Measurements from ENCODE around the gene INO80E.

DNA sequence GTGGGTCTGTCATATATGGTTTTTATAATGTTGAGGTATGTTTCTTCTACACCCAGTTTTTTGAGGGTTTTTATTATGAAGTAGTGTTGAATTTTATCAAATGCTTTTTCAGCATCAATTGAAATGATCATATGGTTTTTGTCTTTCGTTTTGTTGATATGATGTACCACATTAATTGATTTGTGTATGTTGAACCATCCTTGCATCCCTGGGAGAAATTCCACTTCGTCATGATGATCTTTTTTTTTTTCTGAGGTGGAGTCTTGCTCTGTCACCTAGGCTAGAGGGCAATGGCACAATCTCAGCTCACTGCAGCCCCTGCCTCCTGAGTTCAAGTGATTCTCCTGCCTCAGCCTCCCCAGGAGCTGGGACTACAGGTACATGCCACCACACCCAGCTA lies 48.1 kb upstream of the INO80E start:
- TF ChIP-seq, protein P1, sequence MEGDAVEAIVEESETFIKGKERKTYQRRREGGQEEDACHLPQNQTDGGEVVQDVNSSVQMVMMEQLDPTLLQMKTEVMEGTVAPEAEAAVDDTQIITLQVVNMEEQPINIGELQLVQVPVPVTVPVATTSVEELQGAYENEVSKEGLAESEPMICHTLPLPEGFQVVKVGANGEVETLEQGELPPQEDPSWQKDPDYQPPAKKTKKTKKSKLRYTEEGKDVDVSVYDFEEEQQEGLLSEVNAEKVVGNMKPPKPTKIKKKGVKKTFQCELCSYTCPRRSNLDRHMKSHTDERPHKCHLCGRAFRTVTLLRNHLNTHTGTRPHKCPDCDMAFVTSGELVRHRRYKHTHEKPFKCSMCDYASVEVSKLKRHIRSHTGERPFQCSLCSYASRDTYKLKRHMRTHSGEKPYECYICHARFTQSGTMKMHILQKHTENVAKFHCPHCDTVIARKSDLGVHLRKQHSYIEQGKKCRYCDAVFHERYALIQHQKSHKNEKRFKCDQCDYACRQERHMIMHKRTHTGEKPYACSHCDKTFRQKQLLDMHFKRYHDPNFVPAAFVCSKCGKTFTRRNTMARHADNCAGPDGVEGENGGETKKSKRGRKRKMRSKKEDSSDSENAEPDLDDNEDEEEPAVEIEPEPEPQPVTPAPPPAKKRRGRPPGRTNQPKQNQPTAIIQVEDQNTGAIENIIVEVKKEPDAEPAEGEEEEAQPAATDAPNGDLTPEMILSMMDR (IDR thresholded peaks at IDR 0.05), result no peak
- TF ChIP-seq, protein P2, sequence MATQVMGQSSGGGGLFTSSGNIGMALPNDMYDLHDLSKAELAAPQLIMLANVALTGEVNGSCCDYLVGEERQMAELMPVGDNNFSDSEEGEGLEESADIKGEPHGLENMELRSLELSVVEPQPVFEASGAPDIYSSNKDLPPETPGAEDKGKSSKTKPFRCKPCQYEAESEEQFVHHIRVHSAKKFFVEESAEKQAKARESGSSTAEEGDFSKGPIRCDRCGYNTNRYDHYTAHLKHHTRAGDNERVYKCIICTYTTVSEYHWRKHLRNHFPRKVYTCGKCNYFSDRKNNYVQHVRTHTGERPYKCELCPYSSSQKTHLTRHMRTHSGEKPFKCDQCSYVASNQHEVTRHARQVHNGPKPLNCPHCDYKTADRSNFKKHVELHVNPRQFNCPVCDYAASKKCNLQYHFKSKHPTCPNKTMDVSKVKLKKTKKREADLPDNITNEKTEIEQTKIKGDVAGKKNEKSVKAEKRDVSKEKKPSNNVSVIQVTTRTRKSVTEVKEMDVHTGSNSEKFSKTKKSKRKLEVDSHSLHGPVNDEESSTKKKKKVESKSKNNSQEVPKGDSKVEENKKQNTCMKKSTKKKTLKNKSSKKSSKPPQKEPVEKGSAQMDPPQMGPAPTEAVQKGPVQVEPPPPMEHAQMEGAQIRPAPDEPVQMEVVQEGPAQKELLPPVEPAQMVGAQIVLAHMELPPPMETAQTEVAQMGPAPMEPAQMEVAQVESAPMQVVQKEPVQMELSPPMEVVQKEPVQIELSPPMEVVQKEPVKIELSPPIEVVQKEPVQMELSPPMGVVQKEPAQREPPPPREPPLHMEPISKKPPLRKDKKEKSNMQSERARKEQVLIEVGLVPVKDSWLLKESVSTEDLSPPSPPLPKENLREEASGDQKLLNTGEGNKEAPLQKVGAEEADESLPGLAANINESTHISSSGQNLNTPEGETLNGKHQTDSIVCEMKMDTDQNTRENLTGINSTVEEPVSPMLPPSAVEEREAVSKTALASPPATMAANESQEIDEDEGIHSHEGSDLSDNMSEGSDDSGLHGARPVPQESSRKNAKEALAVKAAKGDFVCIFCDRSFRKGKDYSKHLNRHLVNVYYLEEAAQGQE (IDR thresholded peaks at IDR 0.05), result no peak
- TF ChIP-seq POLR2A (IDR thresholded peaks at IDR 0.05; ENCODE audit: low read length), result no peak
- TF ChIP-seq, protein P3, sequence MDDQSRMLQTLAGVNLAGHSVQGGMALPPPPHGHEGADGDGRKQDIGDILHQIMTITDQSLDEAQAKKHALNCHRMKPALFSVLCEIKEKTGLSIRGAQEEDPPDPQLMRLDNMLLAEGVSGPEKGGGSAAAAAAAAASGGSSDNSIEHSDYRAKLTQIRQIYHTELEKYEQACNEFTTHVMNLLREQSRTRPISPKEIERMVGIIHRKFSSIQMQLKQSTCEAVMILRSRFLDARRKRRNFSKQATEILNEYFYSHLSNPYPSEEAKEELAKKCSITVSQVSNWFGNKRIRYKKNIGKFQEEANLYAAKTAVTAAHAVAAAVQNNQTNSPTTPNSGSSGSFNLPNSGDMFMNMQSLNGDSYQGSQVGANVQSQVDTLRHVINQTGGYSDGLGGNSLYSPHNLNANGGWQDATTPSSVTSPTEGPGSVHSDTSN (IDR thresholded peaks at IDR 0.05), result no peak
- TF ChIP-seq ESRRA (IDR thresholded peaks at IDR 0.05; ENCODE audit: borderline replicate concordance, low read length), result no peak
- TF ChIP-seq NPAS2 (CRISPR knock-in tag; IDR thresholded peaks at IDR 0.05; ENCODE audit: borderline replicate concordance), result no peak
- no peak for TF ChIP-seq RAD21 (conservative IDR thresholded peaks at IDR 0.05 in 1 of 2, IDR thresholded peaks at IDR 0.05 in 1 of 2)
- TF ChIP-seq JUNB (IDR thresholded peaks at IDR 0.05), result no peak
- no peak for TF ChIP-seq CBX8 (IDR thresholded peaks at IDR 0.05)
- no peak for TF ChIP-seq RFX5 (IDR thresholded peaks at IDR 0.05)
- TF ChIP-seq POLR2AphosphoS2 (conservative IDR thresholded peaks at IDR 0.05; ENCODE audit: low read length), result no peak
- TF ChIP-seq PHF8 (IDR thresholded peaks at IDR 0.05; ENCODE audit: borderline replicate concordance, low read depth), result no peak
- no peak for TF ChIP-seq FOSL2 (IDR thresholded peaks at IDR 0.05)
- no peak for TF ChIP-seq FOSL2 (CRISPR knock-in tag; IDR thresholded peaks at IDR 0.05)

All from A549 (cell line).